Keratinocyte (primary cell): ENCODE data around the gene CAPN11. TPM values are rescaled to one million over a fixed set of nuclear protein-coding genes. Genes with fewer than 3 reads are reported as not detected.

ENCODE experiments used
- DNase-seq: peaks from one replicate; pipeline ENCODE4 v3.0.0-alpha.2; 2011; ENCODE audit warnings: low read depth, missing footprints, low spot score
- FAIRE-seq: peaks from 2 replicates; lab custom pipeline; 2011; peaks lifted over from hg19 to GRCh38; lab: Jason Lieb, UNC
- H2AFZ ChIP-seq: 2 replicates; pipeline ENCODE4 v1.6.0; 2012; ENCODE audit warnings: low read length, control low read depth, inconsistent platforms; ENCODE audit not compliant: control insufficient read depth
- H3K27ac ChIP-seq: 2 replicates; pipeline ENCODE4 v1.5.1; 2011; ENCODE audit warnings: low read length; ENCODE audit not compliant: control insufficient read depth, insufficient read depth
- H3K27me3 ChIP-seq: 3 replicates; pipeline ENCODE4 v1.6.0; 2011; ENCODE audit warnings: low read length; ENCODE audit not compliant: control insufficient read depth, insufficient read depth; ENCODE audit errors: extremely low read depth
- H3K36me3 ChIP-seq, 2 experiments: 2 replicates in 1 of 2; 3 replicates in 1 of 2; pipeline ENCODE4 v1.5.1; 2011; ENCODE audit warnings: low read length in 2 of 2, mild to moderate bottlenecking in 1 of 2; ENCODE audit not compliant: control insufficient read depth in 2 of 2, insufficient read depth in 2 of 2; ENCODE audit errors: extremely low read depth in 1 of 2
- H3K4me1 ChIP-seq: 3 replicates; pipeline ENCODE4 v1.5.1; 2011; ENCODE audit warnings: low read length; ENCODE audit not compliant: control insufficient read depth, insufficient read depth; ENCODE audit errors: extremely low read depth
- H3K4me2 ChIP-seq: 3 replicates; pipeline ENCODE4 v1.6.0; 2011; ENCODE audit warnings: low read depth, low read length; ENCODE audit not compliant: control insufficient read depth, insufficient read depth; ENCODE audit errors: extremely low read depth
- H3K4me3 ChIP-seq, 3 experiments: fragments of 200-600 bp in 1 of 3; sonication (generic) in 1 of 3; 2 replicates in 2 of 3; 3 replicates in 1 of 3; pipeline ENCODE4 v1.5.1; 2011 to 2016; ENCODE audit warnings: low read length in 3 of 3, mild to moderate bottlenecking in 3 of 3, control low read depth in 2 of 3, inconsistent platforms in 1 of 3, low read depth in 1 of 3, mixed read lengths in 1 of 3, mixed run types in 1 of 3, moderate library complexity in 1 of 3; ENCODE audit not compliant: control insufficient read depth in 2 of 3, insufficient read depth in 2 of 3; ENCODE audit errors: extremely low read depth in 1 of 3
- H3K79me2 ChIP-seq: 2 replicates; pipeline ENCODE4 v1.6.0; 2012; ENCODE audit warnings: low read length; ENCODE audit not compliant: control insufficient read depth, insufficient read depth
- H3K9ac ChIP-seq: 3 replicates; pipeline ENCODE4 v1.6.0; 2011; ENCODE audit warnings: low read length; ENCODE audit not compliant: control insufficient read depth, insufficient read depth; ENCODE audit errors: extremely low read depth
- H3K9me1 ChIP-seq: 3 replicates; pipeline ENCODE4 v1.6.0; 2011; ENCODE audit warnings: low read length; ENCODE audit not compliant: control insufficient read depth, insufficient read depth; ENCODE audit errors: extremely low read depth
- H3K9me3 ChIP-seq: 2 replicates; pipeline ENCODE4 v1.5.1; 2012; ENCODE audit warnings: low read depth, low read length; ENCODE audit not compliant: control insufficient read depth
- H4K20me1 ChIP-seq: 3 replicates; pipeline ENCODE4 v1.6.0; 2011; ENCODE audit warnings: low read length; ENCODE audit not compliant: control insufficient read depth, insufficient read depth; ENCODE audit errors: extremely low read depth
- CTCF ChIP-seq, 3 experiments: IDR thresholded peaks in 1 of 3; conservative IDR thresholded peaks in 1 of 3; optimal IDR thresholded peaks in 1 of 3; 2 replicates in 2 of 3; 3 replicates in 1 of 3; pipeline versions ENCODE3 to v1.5.1; 2011; ENCODE audit warnings: low read length in 3 of 3, mild to moderate bottlenecking in 3 of 3, moderate library complexity in 2 of 3, control low read depth in 1 of 3, inconsistent platforms in 1 of 3; ENCODE audit not compliant: insufficient read depth in 2 of 3; ENCODE audit errors: extremely low read depth in 1 of 3
- EZH2 ChIP-seq: IDR thresholded peaks from one replicate; pipeline ENCODE4 v1.6.1; 2012; ENCODE audit warnings: inconsistent platforms, mild to moderate bottlenecking, low read length, moderate library complexity
- dilution Hi-C: fragments of 300-500 bp; cut with MboI; formaldehyde crosslinking; loops from one replicate; pipeline ENCODE4 v1.7.0; 2020; ENCODE audit warnings: low sequenced_read_pairs; ENCODE audit not compliant: extremely low pct_ligation_motif_present
- polyA plus RNA-seq, 5 experiments: library from polyadenylated mRNA; depleted of rRNA in 3 of 5; stranded (reverse) in 3 of 5; stranded (forward) in 1 of 5; unstranded in 1 of 5; fragments of >200 nt; gene quantifications; 1 replicate in 1 of 5; 2 replicates in 3 of 5; 3 replicates in 1 of 5; pipeline versions ENCODE4 v1.2.1 to v1.2.3, GENCODE V29; 2011 to 2012; ENCODE audit warnings: missing spikeins in 2 of 5, low read depth in 1 of 5, low replicate concordance in 1 of 5

Gene CAPN11
- polyA plus RNA-seq, 1 donor (not counting 4 experiments of a cell fraction or from before 2014, with no cell fraction given), result not detected

- no peak overlapping the region for H3K27ac ChIP-seq
- FAIRE-seq (no peak), DNase-seq (no peak)
- H2AFZ ChIP-seq, result no peak overlapping the region
- H3K4me2 ChIP-seq, result no peak overlapping the region
- H3K9me3 ChIP-seq, result no peaks in the 10 kb centered on the region
- TF ChIP-seq CTCF (optimal IDR thresholded peaks at IDR 0.05 in 1 of 3, IDR thresholded peaks at IDR 0.05 in 1 of 3, conservative IDR thresholded peaks at IDR 0.05 in 1 of 3; ENCODE audit: extremely low read depth in 1 of 3, insufficient read depth in 2 of 3, low read length in 3 of 3) (no peak), EZH2 (no peak)
- H3K36me3 ChIP-seq, result no peaks in the 10 kb centered on the region
- no peaks in the 10 kb centered on the region for H4K20me1 ChIP-seq
- no peak overlapping the region for H3K9ac ChIP-seq
- no peaks in the 10 kb centered on the region for H3K9me1 ChIP-seq
- H3K4me1 ChIP-seq, result no peaks in the 10 kb centered on the region
- H3K27me3 ChIP-seq, result no peaks in the 10 kb centered on the region
- no peak overlapping the region for H3K4me3 ChIP-seq
- dilution Hi-C loops, result no loop called here
- H3K79me2 ChIP-seq, result no peaks in the 10 kb centered on the region
These were observed 32.1 kb downstream of the CAPN11 start for GRCh38 chr6:44190715-44191114.

- Histone ChIP-seq H3K27me3 (no peaks in the 10 kb centered on the region), H3K27ac (no peak overlapping the region), H3K9me1 (no peaks in the 10 kb centered on the region), H3K4me1 (no peaks in the 10 kb centered on the region), H3K4me3 (no peak overlapping the region), H3K79me2 (no peaks in the 10 kb centered on the region), H3K36me3 (no peaks in the 10 kb centered on the region), H4K20me1 (no peaks in the 10 kb centered on the region), H3K9ac (no peak overlapping the region), H3K4me2 (no peak overlapping the region), H2AFZ (no peak overlapping the region), H3K9me3 (no peaks in the 10 kb centered on the region)
- dilution Hi-C loops, result no loop called here
- TF ChIP-seq CTCF (optimal IDR thresholded peaks at IDR 0.05 in 1 of 3, IDR thresholded peaks at IDR 0.05 in 1 of 3, conservative IDR thresholded peaks at IDR 0.05 in 1 of 3; ENCODE audit: extremely low read depth in 1 of 3, insufficient read depth in 2 of 3, low read length in 3 of 3), result no peak
- TF ChIP-seq EZH2, result no peak
- DNase-seq (no peak), FAIRE-seq (no peak)
These were observed 33.9 kb downstream of the CAPN11 start for GRCh38 chr6:44192428-44193041.
